HG03342 (cell line): ENCODE measurements around the gene WDR83.
A peak's percentile ranks its signal among the peaks of the same experiment; 100 is the strongest.
"Not testable (repeated sequence)": the region's sequence is repeated elsewhere in the genome, so short reads cannot be mapped to it uniquely, and the experiment has no call there.

ENCODE experiments used
- ATAC-seq: cut with Tn5 transposase; IDR thresholded peaks from one replicate; pipeline ENCODE4 v1.9.1; 2021; ENCODE audit warnings: mild to moderate bottlenecking, moderate library complexity; ENCODE audit not compliant: unreplicated experiment

The WDR83 gene

DNA sequence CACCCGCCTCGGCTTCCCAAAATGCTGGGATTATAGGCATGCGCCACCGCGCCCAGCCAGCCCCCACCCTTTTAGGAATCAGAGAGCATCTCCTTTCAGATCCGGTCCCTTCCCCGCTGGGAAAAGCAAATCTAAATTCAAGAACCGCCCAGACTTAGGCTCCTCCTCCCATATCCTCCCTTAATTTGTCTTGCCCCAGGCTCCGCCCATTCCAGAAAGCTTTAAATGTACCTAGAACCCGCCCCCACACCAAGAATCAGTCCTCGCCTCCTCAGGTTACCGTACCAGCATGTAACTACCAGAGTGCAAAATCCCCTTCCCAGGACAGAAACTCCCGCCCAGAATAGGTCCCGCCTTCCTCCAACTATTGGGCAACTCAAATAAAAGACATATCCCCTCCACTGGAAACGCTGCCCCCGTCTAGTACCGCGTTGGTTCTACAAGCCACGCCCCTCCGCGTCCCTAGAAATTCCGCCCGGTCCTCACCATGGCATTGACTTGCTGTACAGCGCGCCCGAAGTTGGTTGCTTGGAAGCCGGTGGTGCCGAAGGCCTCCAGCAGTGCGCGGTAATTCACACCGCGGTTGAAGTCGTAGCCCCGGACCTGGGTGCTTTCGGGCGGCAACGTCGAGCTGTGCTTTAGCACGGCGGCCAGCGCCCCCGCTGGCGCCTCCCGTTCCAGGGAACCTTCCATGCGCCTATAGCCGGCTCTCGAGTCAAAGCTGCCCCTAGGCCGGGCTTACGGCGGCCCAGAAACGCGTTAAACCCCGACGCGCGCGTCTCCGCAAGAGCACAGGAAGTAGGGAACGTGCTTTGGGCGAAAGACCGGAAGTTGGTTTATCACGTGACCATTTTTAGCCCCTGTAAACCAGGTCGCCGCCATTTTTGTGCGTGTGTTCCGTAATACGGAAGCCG, 14.7 kb downstream of the WDR83 start, which contains the start of gene DHPS:
TSS of gene DHPS (minus strand) at position 807 of the 914 bp plus-strand sequence. CDS start at position 693, 114 bp downstream.
- peak; percentile 58 for ATAC-seq

DNA sequence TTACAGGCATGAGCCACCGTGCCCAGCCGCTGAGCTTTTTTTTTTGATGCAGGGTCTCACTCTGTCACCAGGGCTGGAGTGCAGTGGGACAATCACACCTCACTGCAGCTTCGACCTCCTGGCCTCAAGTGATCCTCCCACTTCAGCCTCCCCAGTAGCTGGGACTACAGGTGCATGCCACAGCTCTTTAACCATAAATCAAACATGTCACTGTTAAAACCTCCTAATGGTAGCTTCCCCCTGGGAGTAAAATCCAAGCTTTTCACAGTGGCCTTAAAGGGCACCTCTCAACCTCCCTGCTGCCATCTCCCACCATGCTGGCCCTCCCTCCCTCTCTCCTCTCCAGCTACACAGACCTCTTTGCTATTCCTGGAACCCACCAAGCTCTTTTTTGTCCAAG, 19.2 kb downstream of the WDR83 start:
- ATAC-seq: no peak

DNA sequence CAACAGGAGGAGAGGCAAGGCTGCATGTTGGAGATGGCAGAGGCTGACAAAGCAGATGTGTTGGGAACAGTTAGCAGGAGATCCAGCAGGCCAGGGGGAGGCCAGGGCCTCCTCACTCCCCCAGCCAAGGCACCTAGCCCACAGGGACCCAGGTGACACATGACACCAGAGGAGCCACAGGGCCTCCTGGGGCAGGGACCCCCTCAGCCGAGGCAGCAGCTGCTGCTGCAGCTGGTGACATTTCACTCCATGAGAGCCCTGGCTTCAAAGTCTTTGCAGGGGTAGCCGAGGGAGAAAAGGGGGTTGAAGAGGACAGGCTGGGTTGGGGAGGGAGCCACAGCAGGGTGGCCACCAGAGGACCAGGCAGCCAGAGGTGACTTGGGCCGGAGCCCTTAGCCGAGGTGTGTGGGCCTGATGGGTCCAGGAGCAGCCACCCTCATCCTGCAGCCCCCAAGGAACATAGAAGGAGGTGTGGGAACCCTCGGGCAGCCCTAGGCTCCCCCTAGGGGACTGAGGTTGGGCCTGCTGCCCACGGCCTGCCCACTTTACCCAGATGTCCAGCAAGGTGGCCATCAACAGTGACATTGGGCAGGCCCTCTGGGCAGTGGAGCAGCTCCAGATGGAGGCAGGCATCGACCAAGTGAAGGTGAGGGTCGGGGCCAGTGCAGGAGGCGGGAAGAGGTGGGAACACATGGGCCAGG, 21.0 kb downstream of the WDR83 start, which contains the start of gene GNG14:
TSS of gene GNG14 (plus strand) at position 503 of the 701 bp plus-strand sequence. CDS start at position 554, 51 bp downstream.
- ATAC-seq: no peak

DNA sequence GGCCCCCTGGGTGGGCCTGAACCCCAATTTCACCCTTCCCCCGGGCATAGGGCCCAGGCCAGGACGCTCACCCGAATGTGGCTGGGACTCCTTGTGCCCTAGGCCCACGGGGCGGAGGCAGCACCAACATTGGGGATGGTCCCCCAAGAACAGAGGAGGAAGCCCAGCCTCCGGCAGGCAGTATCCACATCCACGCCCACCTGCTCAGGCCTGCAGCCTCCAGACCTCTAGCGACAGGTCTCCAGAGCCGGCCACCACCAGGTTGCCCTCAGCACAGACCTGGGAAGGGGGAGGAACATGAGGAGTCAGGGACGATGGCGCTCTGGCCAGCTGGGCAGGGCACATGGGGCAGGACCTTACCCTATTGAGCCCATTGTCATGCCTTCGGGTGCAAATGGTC, 22.4 kb downstream of the WDR83 start:
- no peak for ATAC-seq

DNA sequence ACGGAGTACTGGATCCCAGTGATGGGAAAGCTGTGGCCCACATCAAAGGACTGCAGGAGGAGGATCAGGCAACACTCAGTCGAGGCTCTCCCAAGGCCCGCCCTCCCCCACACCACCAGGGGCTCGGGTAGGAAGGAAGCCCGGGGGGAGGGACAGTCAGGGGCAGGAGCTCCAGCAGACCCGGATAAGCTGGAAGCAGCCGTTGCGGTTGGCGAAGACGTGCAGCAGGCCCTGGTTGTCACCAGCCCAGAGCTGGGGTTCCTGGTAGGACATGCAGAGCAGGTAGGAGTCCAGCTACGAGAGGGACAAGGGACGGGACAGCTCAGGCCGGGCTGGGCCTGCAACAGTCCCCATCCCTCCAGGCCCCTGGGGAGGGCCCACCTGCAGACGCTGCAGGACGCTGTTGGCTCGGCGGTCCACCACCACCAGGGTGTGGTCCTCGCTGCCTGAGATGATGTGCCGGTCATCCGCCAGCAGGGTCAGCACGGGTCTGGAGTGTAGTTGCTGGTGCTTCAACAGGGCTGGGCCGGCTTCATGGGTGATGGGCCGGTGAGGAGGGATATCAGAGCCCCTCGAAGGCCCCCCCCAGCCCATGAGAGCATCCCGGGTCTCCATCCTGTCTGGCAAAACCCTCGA, 23.1 kb downstream of the WDR83 start:
- ATAC-seq: no peak

DNA sequence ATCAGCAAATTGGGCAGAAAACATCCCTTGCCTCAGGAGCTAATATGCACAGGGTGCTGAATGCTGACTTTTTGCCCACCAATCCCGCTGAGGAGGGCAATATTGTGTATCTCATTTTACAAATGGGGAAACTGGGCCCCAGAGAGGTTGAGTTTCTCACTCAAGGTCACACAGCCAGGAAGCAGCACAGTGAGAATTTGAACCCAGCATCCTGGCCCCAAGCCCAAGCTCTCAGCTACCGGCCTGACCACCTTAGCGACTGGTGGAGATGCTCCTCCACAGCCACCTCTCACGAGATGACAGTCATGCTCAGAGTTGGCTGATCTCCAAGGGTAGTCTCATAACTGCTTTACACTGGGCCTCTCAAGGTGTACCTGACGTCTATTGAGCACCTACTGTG, 26.4 kb downstream of the WDR83 start:
- ATAC-seq: no peak

DNA sequence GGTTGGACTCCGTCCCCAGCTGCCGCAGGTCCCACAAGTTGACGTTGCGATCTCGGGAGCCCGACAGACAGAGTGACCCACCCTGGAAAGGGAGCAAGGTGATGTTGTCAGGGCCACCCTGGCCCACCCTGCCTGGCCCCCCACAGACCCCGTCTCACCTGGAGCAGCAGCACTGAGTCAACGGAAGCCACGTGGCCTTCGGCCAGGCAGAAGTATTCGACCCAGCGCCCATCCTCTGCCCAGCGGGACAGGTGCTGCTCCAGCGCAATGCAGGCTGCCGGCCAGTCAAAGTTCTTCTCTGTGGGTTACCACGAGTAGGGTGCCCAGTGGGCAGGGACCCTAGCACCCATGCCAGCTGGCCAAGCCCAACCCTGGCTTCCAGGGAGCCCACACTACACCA, 28.0 kb downstream of the WDR83 start:
- ATAC-seq: no peak

DNA sequence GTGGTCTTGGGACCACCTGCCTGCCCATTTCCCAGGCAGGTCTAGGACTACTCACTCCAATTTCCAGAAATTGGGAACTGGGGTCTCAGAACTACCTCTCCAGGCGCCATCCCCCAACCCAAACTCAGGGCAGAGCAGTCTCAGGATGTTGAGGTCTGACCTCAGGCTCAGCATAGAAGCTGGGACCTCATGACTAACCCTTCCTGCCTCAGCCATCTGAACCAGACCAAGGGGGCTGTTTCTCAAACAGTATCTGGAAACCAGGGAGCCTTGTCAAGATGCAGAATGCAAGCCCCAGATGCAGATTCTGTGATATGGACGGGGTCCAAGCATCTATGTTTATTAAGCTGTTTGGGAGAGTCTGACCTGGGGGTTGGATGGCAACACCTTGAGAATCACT, 28.5 kb downstream of the WDR83 start:
- no peak for ATAC-seq

DNA sequence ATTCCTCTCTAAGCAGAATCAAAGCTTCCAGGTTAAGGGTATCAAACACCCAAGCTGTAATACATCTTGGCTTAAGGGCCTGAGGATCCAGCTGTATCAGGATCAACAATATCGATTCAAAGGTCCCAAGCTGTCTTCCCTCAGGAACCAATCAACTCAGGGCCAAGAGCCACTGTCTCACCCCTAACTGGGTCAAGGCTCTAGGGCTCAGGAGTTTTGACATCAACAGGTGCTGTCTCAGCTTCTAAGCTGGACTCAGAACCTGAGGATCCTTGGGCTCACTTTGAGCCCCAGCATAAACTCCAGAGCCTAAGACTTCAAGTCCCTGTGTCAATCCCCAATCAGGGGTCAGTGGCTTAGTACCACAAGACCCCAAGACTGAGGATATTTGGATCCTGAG, 28.9 kb downstream of the WDR83 start:
- ATAC-seq: no peak

DNA sequence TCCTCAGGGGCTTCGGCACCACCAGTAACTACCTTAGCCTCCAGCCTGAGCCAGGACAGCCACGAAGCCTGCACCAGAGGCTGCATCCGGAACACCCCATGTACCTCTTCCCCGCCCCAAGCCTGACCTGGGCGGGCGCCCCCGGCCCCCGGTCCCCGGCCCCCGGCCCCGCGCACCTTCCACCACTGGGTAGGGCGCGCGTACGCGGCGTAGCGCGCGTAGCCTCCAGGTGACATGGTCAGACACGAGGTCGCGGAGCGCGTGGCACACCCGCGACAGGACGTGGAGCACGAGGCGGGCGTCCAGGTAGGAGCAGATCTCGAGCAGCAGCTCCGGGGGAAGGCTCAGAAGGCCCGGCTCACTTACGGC, 29.4 kb downstream of the WDR83 start:
- peak; percentile 22 for ATAC-seq

DNA sequence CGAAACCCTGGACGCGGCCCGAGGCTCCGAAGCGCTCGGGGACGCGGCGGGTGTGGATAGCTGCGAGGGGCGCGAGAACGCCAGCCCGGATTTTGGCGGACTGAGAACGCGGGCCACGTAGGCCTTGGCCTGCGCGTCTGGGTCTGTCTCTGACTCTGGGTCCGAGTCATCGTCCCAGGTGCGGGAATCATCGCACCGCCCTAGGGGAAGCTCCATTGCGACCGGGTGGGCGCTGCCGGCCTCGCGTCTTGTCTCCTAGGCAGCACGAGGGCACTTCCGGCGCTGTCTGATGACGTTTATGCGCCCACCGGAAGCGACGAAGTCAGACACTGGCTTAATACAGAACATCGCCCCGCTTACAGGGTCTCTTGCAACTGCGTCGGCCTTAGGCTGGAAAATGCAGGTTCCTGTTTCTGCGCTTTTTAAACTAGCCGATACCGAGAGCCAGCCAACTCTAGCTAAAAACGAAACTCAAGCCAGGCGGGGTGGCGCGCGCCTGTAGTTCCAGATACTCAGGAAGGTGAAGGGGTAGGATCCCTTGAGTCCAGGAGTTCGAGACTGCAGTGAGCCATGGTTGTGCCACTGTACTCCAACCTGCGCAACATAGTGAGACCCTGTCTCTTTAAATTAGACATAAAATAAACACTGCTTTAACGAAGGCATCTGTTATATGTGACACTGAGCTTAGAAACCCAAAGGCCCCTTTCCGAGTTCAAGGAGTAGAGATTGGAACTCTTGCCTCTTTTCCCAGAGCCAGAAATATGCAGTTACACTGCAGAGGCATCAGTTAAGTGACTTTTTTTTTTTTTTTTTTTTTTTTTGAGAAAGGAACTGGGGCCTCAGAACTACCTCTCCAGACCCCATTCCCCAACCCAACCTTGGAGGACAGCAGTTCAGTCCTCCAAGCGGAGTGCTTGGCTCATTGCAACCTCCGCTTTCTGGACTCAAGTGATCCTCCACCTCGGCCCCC, 30.0 kb downstream of the WDR83 start, which contains the start of gene FBXW9:
TSS of gene FBXW9 (minus strand) at position 266 of the 970 bp plus-strand sequence. CDS start at position 216, 50 bp downstream.
- ATAC-seq: peak; percentile 72

DNA sequence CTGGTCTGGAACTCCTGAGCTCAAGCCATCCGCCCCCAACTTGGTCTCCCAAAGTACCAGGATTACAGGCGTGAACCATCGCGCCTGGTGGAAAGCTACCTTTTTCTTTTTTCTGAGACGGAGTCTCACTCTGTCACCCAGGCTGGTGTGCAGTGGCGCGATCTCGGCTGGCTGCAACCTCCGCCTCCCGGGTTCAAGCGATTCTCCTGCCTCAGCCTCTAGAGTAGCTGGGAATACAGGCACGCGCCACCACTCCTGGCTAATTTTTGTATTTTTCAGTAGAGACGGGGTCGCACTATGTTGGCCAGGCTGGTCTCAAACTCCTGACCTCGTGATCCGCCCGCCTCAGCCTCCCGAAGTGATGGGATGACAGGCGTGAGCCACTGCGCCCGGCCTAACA, 30.8 kb downstream of the WDR83 start:
- ATAC-seq: not testable (repeated sequence)

DNA sequence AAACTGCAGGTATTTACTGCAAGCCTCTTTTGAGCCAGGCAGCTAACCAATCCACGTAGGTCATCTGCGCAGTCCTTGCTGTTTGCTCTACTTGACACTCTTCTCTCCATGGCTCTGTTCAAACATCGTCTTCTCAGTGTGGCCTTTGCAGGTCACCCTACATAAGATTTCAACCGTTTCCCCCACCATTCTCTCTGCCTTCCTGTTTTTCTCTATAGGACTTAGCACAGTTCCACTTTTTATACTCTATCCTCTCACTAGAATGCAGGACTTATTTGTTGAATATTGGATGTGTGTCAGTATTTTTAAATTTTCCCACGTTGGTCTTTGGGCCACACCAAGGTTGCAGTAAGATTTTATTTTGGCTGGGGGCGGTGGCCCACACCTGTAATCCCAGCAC, 31.5 kb downstream of the WDR83 start:
- ATAC-seq: no peak

DNA sequence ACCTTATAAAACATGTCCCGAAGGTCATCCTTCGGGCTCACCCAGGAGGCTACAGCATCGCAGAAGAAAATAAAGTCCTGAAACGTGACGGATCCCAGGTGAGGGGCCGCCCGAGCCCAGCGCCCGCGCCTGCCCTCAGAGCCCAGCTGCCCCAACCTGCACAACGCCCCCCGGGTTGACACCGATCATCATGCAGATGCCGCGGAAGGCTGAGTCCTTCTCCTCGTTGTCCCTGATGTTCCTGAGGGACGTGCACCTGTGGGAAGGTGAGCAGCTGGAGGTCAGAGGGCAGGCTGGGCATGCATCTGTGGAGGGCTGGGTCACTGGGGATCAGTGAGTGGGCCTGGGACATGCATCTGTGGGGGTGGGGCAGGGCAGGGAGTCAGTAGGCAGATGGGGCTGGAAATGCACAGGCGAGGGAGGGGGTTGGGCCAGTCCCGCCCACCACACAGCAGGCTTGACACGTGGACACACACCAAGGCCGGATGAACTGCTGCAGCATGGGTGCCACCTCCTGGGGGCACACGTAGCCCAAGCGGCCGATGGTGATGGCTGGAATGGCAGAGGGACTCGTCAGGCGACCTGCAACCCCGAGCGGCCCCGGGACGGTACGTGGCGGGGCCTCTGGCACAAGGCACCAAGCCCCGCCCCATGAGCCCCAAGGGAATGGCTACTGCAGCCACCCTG, 35.1 kb downstream of the WDR83 start:
- ATAC-seq: no peak

DNA sequence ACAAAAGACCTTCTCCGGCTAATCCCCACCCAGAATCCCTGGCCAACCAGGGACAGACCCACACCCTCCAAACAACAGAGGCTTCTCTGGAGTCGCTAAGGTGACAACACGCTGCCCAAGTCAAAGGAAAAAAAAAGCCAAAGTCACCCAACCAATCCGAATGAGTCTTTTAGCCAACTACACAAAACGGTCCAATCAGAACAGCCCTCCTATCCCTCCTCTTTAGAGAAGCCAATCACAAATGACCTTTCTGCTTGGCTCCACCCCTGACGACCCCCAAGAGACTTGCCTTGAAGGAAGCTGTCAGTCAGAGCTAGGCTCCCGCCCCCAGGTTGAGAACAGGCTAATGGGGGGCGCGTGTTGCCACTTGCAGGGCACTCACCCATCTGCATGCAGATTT, 36.4 kb downstream of the WDR83 start:
- no peak for ATAC-seq

DNA sequence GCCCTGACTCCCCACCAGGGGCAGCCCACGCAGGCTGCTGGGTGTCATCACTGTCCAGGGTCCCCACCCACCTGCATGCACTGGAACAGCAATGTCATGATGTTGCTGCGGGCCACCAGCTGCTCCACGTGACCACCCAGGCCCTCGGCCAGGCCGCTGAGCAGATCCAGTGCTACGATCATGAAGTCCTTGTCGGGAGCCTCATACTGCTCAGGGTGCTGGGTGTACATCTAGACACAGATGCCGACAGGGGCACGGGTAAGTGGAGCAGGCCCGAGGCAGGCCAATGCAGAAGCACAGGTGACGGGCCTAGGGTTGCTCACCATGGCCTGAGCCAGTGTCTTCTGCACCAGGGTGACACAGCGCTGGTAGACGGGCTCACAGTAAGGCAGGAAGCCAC, 38.6 kb downstream of the WDR83 start:
- no peak for ATAC-seq

DNA sequence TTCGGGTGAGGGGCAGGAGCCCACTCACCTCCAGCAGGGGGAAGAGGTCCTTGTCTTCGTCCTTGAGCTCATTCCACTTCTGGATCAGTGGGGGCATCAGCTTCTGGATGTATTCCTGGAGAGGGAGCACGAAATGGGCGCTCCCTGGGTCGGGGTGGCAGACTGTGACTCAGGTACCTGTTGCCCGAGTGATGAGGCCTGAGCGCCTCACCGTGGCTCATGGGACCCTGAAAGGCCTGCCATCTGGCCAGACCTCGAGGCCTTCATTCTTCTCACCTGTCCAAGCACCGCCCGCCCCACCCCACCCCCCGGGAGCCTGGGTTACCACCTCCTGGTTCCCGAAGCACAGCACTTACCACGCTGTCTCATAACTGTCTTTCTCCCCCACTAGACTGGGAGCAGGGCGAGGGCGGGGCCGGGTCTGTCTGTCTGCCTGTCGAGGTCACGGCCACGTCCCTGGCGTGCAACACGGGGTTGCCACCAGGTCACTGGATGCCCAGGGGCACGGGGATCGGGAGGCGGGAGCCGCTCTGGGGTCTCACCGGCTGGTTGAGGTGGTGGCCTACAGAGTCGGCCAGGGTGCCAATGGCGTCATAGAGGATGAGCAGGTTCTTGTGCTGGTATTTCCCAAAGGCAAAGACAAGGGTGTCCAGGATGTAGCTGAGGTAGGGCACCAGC, 39.2 kb downstream of the WDR83 start:
- no peak for ATAC-seq

DNA sequence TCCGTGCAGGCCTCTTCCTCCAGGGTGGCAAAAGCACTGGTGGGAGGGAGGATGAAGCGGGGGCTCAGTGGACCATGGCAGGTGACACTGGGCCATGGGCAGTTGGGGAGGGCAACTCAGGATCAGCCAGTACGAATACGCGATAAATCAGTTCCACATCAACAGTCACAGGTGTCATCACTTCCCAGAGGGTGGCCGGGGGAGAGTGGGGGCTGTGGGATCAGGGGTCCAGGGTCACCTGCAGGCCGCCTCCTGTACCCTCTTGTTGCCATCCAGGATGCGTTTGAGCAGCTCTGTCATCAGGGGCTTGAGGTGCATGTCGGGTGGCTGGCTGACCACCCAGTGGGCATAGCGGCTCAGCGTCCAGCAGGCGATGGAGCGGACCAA, 39.7 kb downstream of the WDR83 start:
- ATAC-seq: no peak

DNA sequence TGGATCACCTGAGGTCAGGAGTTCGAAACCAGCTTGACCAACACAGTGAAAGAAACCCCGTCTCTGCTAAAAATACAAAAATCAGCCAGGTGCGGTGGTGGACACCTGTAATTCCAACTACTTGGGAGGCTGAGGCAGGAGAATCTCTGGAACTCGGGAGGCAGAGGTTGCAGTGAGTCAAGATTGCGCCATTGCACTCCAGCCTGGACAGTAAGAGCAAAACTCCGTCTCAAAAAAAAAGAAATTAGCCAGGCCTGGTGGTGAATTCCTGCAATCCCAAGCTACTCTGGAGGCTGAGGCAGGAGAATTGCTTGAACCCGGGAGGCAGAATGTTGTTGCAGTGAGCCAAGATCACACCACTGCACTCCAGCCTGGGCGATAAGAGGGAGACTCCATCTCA, 42.0 kb downstream of the WDR83 start:
- no peak for ATAC-seq
